H1 (cell line): ENCODE measurements around the gene PAQR5. TPM values are rescaled to one million over a fixed set of nuclear protein-coding genes. Genes with fewer than 3 reads are reported as not detected.

Source experiments
- CTCF ChIA-PET: fragments of 300-600 bp; sonication (Branson Sonifier 250); formaldehyde crosslinking; loops from one replicate; lab custom pipeline; 2021; ENCODE audit not compliant: partially characterized antibody; lab: Charles Lee
- POLR2A ChIA-PET: fragments of 300-600 bp; sonication (Branson Sonifier 250); formaldehyde crosslinking; loops from one replicate; lab custom pipeline; 2021; ENCODE audit warnings: inconsistent platforms; ENCODE audit not compliant: partially characterized antibody; lab: Charles Lee
- DNase-seq, 2 experiments: peaks; one replicate each; pipeline versions ENCODE4 v3.0.0 to v3.0.0-alpha.2; 2010 to 2022; ENCODE audit warnings: low spot score in 2 of 2, low read depth in 1 of 2, mixed read lengths in 1 of 2
- FAIRE-seq: peaks from 2 replicates; lab custom pipeline; 2011; peaks lifted over from hg19 to GRCh38; lab: Jason Lieb, UNC
- H2AFZ ChIP-seq: 2 replicates; pipeline ENCODE4 v1.8.1; 2012; ENCODE audit warnings: low read length, inconsistent platforms
- H2AK5ac ChIP-seq: 2 replicates; pipeline ENCODE4 v1.6.1; 2013; ENCODE audit warnings: low read depth, low read length
- H2BK120ac ChIP-seq: replicated peaks from 2 replicates; pipeline ENCODE3; 2013; ENCODE audit warnings: low read depth, low read length, inconsistent platforms
- H2BK12ac ChIP-seq: 2 replicates; pipeline ENCODE4 v1.6.1; 2013; ENCODE audit warnings: low read depth, low read length
- H2BK15ac ChIP-seq: 2 replicates; pipeline ENCODE4 v1.6.1; 2013; ENCODE audit warnings: low read length
- H2BK20ac ChIP-seq: 2 replicates; pipeline ENCODE4 v1.6.1; 2013; ENCODE audit warnings: low read length
- H2BK5ac ChIP-seq: 2 replicates; pipeline ENCODE4 v1.6.1; 2013; ENCODE audit warnings: low read depth, low read length
- H3K14ac ChIP-seq: 2 replicates; pipeline ENCODE4 v1.6.1; 2013; ENCODE audit warnings: inconsistent platforms; ENCODE audit not compliant: insufficient read length
- H3K18ac ChIP-seq: 2 replicates; pipeline ENCODE4 v1.6.1; 2013; ENCODE audit warnings: low read length; ENCODE audit errors: extremely low read depth
- H3K23ac ChIP-seq: 2 replicates; pipeline ENCODE4 v1.6.1; 2013; ENCODE audit warnings: inconsistent platforms; ENCODE audit not compliant: insufficient read length
- H3K23me2 ChIP-seq: 2 replicates; pipeline ENCODE4 v1.6.1; 2013; ENCODE audit warnings: low read depth, low read length
- H3K27ac ChIP-seq: 2 replicates; pipeline ENCODE4 v1.6.1; 2011; ENCODE audit warnings: low read depth, low read length, inconsistent platforms
- H3K27me3 ChIP-seq, 4 experiments: replicated peaks in 1 of 4; 1 replicate in 1 of 4; 2 replicates in 3 of 4; pipeline versions ENCODE4 v1.6.1 to v1.8.1; 2011 to 2013; ENCODE audit warnings: low read length in 3 of 4, mild to moderate bottlenecking in 3 of 4, inconsistent platforms in 2 of 4, mixed read lengths in 2 of 4, moderate library complexity in 1 of 4; ENCODE audit not compliant: control insufficient read depth in 3 of 4, insufficient read depth in 3 of 4; ENCODE audit errors: extremely low read depth in 1 of 4
- H3K36me3 ChIP-seq, 4 experiments: 2 replicates each; pipeline versions ENCODE4 v1.6.1 to v1.8.1; 2011 to 2013; ENCODE audit warnings: mild to moderate bottlenecking in 4 of 4, low read length in 3 of 4, moderate library complexity in 2 of 4, control low read depth in 1 of 4, inconsistent platforms in 1 of 4; ENCODE audit not compliant: insufficient read depth in 4 of 4, control insufficient read depth in 2 of 4
- H3K4ac ChIP-seq: replicated peaks from 2 replicates; pipeline ENCODE3; 2013; ENCODE audit warnings: low read length, low read depth, mixed read lengths, inconsistent platforms; ENCODE audit not compliant: insufficient read length
- H3K4me1 ChIP-seq, 4 experiments: replicated peaks in 1 of 4; 1 replicate in 1 of 4; 2 replicates in 3 of 4; pipeline versions ENCODE4 v1.6.1 to v1.8.1; 2011 to 2013; ENCODE audit warnings: low read length in 3 of 4, inconsistent platforms in 2 of 4, mixed read lengths in 1 of 4; ENCODE audit not compliant: insufficient read depth in 4 of 4, control insufficient read depth in 3 of 4
- H3K4me2 ChIP-seq, 2 experiments: 2 replicates each; pipeline versions ENCODE4 v1.6.1 to v1.8.1; 2011 to 2013; ENCODE audit warnings: low read depth in 2 of 2, low read length in 2 of 2, control low read depth in 1 of 2, inconsistent platforms in 1 of 2, mild to moderate bottlenecking in 1 of 2; ENCODE audit not compliant: insufficient read depth in 1 of 2
- H3K4me3 ChIP-seq, 4 experiments: fragments of 200-600, 300-600 bp in 1 of 4; sonication (generic), shearing (Covaris generic), sonication (Bioruptor Twin) in 1 of 4; 2 replicates each; pipeline versions ENCODE4 v1.5.1 to v1.8.1; 2011 to 2016; ENCODE audit warnings: low read length in 4 of 4, low read depth in 3 of 4, control low read depth in 2 of 4, inconsistent platforms in 2 of 4, mild to moderate bottlenecking in 2 of 4, mixed read lengths in 1 of 4, moderate library complexity in 1 of 4; ENCODE audit not compliant: insufficient read depth in 2 of 4; ENCODE audit errors: extremely low read depth in 1 of 4
- H3K56ac ChIP-seq: replicated peaks from 2 replicates; pipeline ENCODE3; 2013; ENCODE audit warnings: low read depth, mild to moderate bottlenecking, mixed read lengths, low read length, inconsistent platforms; ENCODE audit not compliant: insufficient read length
- H3K79me1 ChIP-seq: 2 replicates; pipeline ENCODE4 v1.6.1; 2013; ENCODE audit warnings: low read depth, low read length, control low read depth
- H3K79me2 ChIP-seq, 2 experiments: 2 replicates each; pipeline versions ENCODE4 v1.6.1 to v1.8.1; 2012 to 2013; ENCODE audit warnings: low read length in 2 of 2, mild to moderate bottlenecking in 2 of 2, inconsistent platforms in 1 of 2; ENCODE audit not compliant: insufficient read depth in 2 of 2, control insufficient read depth in 1 of 2
- H3K9ac ChIP-seq, 4 experiments: replicated peaks in 1 of 4; 1 replicate in 1 of 4; 2 replicates in 3 of 4; pipeline versions ENCODE4 v1.6.1 to v1.8.1; 2011 to 2013; ENCODE audit warnings: low read depth in 3 of 4, low read length in 3 of 4, control low read depth in 2 of 4, mild to moderate bottlenecking in 2 of 4, moderate library complexity in 2 of 4, inconsistent platforms in 1 of 4; ENCODE audit errors: extremely low read depth in 1 of 4
- H3K9me3 ChIP-seq, 2 experiments: 2 replicates each; pipeline versions ENCODE4 v1.6.1 to v1.8.1; 2012 to 2013; ENCODE audit warnings: mild to moderate bottlenecking in 2 of 2, moderate library complexity in 2 of 2, control low read depth in 1 of 2, inconsistent platforms in 1 of 2, low read depth in 1 of 2, low read length in 1 of 2, mixed read lengths in 1 of 2; ENCODE audit not compliant: insufficient read depth in 2 of 2
- H4K20me1 ChIP-seq, 2 experiments: replicated peaks in 1 of 2; 2 replicates each; pipeline versions ENCODE3 to v1.8.1; 2011 to 2013; ENCODE audit warnings: inconsistent platforms in 2 of 2, low read length in 2 of 2, mild to moderate bottlenecking in 1 of 2; ENCODE audit not compliant: insufficient read depth in 2 of 2, control insufficient read depth in 1 of 2
- H4K5ac ChIP-seq: 2 replicates; pipeline ENCODE4 v1.6.1; 2013; ENCODE audit warnings: low read length, low read depth, mixed read lengths, inconsistent platforms; ENCODE audit not compliant: insufficient read length
- H4K8ac ChIP-seq: 2 replicates; pipeline ENCODE4 v1.8.0; 2013; ENCODE audit warnings: mild to moderate bottlenecking, moderate library complexity, low read length, inconsistent platforms; ENCODE audit not compliant: insufficient read depth; ENCODE audit errors: extremely low read depth
- H4K91ac ChIP-seq: replicated peaks from 2 replicates; pipeline ENCODE3; 2013; ENCODE audit warnings: low read length, mixed read lengths, inconsistent platforms; ENCODE audit not compliant: insufficient read length
- ASH2L ChIP-seq: fragments of 200-600, 300-600 bp; sonication (generic); IDR thresholded peaks from one replicate; pipeline ENCODE4 v1.7.1; 2017; ENCODE audit warnings: low read length
- CHD1 ChIP-seq: IDR thresholded peaks from 2 replicates; pipeline ENCODE4 v1.6.1; 2012; ENCODE audit warnings: low read depth, low read length, improper control_type of control experiment
- CHD2 ChIP-seq: IDR thresholded peaks from 2 replicates; pipeline ENCODE4 v1.6.1; 2012; ENCODE audit warnings: low read length, improper control_type of control experiment
- CREB1 ChIP-seq: IDR thresholded peaks from 2 replicates; pipeline ENCODE4 v1.6.1; 2012; ENCODE audit warnings: inconsistent platforms
- JUN ChIP-seq: IDR thresholded peaks from 2 replicates; pipeline ENCODE4 v1.6.1; 2011; ENCODE audit warnings: low read depth, mild to moderate bottlenecking, improper control_type of control experiment, low read length
- NANOG ChIP-seq: IDR thresholded peaks from 2 replicates; pipeline ENCODE4 v1.6.1; 2011; ENCODE audit warnings: low read length, low read depth, mild to moderate bottlenecking, inconsistent platforms; ENCODE audit not compliant: insufficient read depth, poor library complexity, severe bottlenecking
- NRF1 ChIP-seq: IDR thresholded peaks from 2 replicates; pipeline ENCODE4 v1.6.1; 2011; ENCODE audit warnings: mild to moderate bottlenecking, low read depth, low read length, improper control_type of control experiment
- PHF8 ChIP-seq: fragments of 200-600 bp; sonication (generic); conservative IDR thresholded peaks from 2 replicates; pipeline ENCODE4 v1.7.1; 2012; ENCODE audit warnings: low read depth, mild to moderate bottlenecking, inconsistent platforms, low read length, moderate library complexity
- RXRA ChIP-seq: IDR thresholded peaks from 2 replicates; pipeline ENCODE4 v1.6.1; 2011; ENCODE audit warnings: low read depth, mild to moderate bottlenecking, low read length, moderate library complexity; ENCODE audit not compliant: insufficient read depth
- SP4 ChIP-seq: IDR thresholded peaks from 2 replicates; pipeline ENCODE4 v1.6.1; 2012; ENCODE audit warnings: low read length, inconsistent platforms
- TBP ChIP-seq: IDR thresholded peaks from 2 replicates; pipeline ENCODE4 v1.6.1; 2011; ENCODE audit warnings: low read depth, low read length, improper control_type of control experiment
- TCF12 ChIP-seq: IDR thresholded peaks from 2 replicates; pipeline ENCODE4 v1.6.1; 2011; ENCODE audit warnings: low read depth, mild to moderate bottlenecking, low read length
- TEAD4 ChIP-seq: IDR thresholded peaks from 2 replicates; pipeline ENCODE4 v1.6.1; 2012; ENCODE audit warnings: low read depth, low read length, inconsistent platforms, mixed read lengths
- WGBS, 2 experiments: shearing (Covaris generic) in 1 of 2; methylation state at CpG; one replicate each; pipeline versions ENCODE4 v1.1.6 to v1.1.7; 2013 to 2015; ENCODE audit warnings: low lambda C conversion rate in 2 of 2, mixed read lengths in 2 of 2, inconsistent platforms in 1 of 2, low coverage in 1 of 2, missing lambda C conversion rate in 1 of 2; ENCODE audit not compliant: insufficient replicate concordance in 2 of 2, insufficient coverage in 1 of 2, insufficient read length in 1 of 2; ENCODE audit errors: extremely low coverage in 1 of 2, missing lambda C conversion rate in 1 of 2; 5-methylcytosine and 5-hydroxymethylcytosine counted together
- polyA plus RNA-seq, 7 experiments: library from polyadenylated mRNA; depleted of rRNA in 3 of 7; stranded (reverse) in 5 of 7; unstranded in 2 of 7; fragments of >200 nt in 5 of 7; fragments of 200-250 nt in 2 of 7; gene quantifications; 1 replicate in 5 of 7; 2 replicates in 1 of 7; 4 replicates in 1 of 7; pipeline versions ENCODE4 v1.2.1 to v1.2.3, GENCODE V29; 2011 to 2013; ENCODE audit warnings: missing spikeins in 2 of 7, mixed read lengths in 2 of 7
- total RNA-seq: library from RNA; stranded (reverse); fragmentation: NEBNext Ultra II Directional; extraction: Animal tissue kit (Norgen Biotek cat#: 25700); gene quantifications from 2 replicates; pipeline ENCODE4 v1.2.1, GENCODE V29; 2021
- TF ChIP-seq, protein P1 (sequence below): IDR thresholded peaks from 2 replicates; pipeline ENCODE4 v1.6.1; 2012; ENCODE audit warnings: inconsistent platforms

The PAQR5 gene
- total and polyA plus RNA-seq, 2 of the 8 experiments (the other 6 are each of a cell fraction or from before 2014, with no cell fraction given) = 8.7 to 18.1 TPM

DNA sequence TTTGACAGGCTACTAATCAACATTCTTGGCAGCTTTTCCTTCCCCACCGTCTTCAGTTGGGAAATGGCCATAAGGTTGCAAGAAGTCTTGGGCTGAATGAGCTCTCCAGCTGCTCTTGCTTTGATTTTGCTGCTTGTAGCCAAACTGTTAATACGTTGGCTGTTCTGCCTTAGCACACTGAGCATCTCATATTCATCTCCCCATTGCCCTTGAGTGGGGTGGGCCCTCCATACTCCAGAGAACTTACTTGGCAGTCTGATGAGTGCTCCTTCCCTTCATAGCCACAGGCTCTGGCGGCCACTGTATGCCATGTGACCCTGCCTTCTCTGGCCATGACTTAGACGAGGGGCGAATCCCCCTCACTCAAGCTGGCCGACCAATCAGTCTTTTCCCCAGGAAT is 25.8 kb upstream of the PAQR5 start:
- H3K27ac ChIP-seq = no peak overlapping the region

More for the DNA sequence above, 25.8 kb upstream of the PAQR5 start:
- Histone ChIP-seq H3K4me3 (no peak overlapping the region), H3K56ac (no peak overlapping the region), H4K8ac (no peak overlapping the region), H3K36me3 (peaks cover 0 to 4% (median 0%) of the 10 kb centered on the region in 4 experiments; a peak in 1 of 8 replicates), H3K9me3 (no peaks in the 10 kb centered on the region), H3K23ac (no peak overlapping the region), H2AFZ (no peak overlapping the region), H2AK5ac (no peak overlapping the region), H2BK12ac (no peak overlapping the region), H3K4me1 (peaks cover 2 to 13% (median 6%) of the 10 kb centered on the region in 4 experiments; a peak in 5 of 7 replicates), H4K91ac (no peak overlapping the region), H4K5ac (no peak overlapping the region), H3K4me2 (no peak overlapping the region), H3K23me2 (no peaks in the 10 kb centered on the region), H2BK120ac (no peak overlapping the region), H3K9ac (no peak overlapping the region), H3K27me3 (no peaks in the 10 kb centered on the region), H3K79me2 (no peaks in the 10 kb centered on the region), H2BK20ac (no peak overlapping the region), H4K20me1 (peaks cover 0 to 4% of the 10 kb centered on the region in 2 experiments), H3K18ac (no peak overlapping the region), H3K4ac (no peak overlapping the region), H2BK5ac (no peak overlapping the region), H3K14ac (no peak overlapping the region), H3K79me1 (no peaks in the 10 kb centered on the region), H2BK15ac (no peak overlapping the region)
- 85% methylated on average over 6 of the region's 6 CpGs; no CpG with 5 or more reads in 1 of the 2 experiments for WGBS, 2 experiments
- POLR2A ChIA-PET = no interaction called here
- DNase-seq (no peak), FAIRE-seq (no peak)
- CTCF ChIA-PET = interaction anchor here (1.0 to 1.2 kb wide), 2 partner anchors 122 to 241 kb away, joined by 3 to 5 read pairs; no protein-coding TSS in a partner anchor
- TF ChIP-seq CHD2 (no peak), JUN (no peak), ASH2L (no peak), TBP (no peak), RXRA (no peak), TEAD4 (no peak), PHF8 (no peak), TCF12 (no peak), SP4 (no peak), CHD1 (no peak), NRF1 (no peak), CREB1 (no peak), NANOG (no peak)
- TF ChIP-seq, protein P1, sequence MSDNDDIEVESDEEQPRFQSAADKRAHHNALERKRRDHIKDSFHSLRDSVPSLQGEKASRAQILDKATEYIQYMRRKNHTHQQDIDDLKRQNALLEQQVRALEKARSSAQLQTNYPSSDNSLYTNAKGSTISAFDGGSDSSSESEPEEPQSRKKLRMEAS = no peak
